ENCODE results near the gene GOLGA1. TPM values are rescaled to one million over a fixed set of nuclear protein-coding genes. Genes with fewer than 3 reads are reported as not detected.
A peak's percentile ranks its signal among the peaks of the same experiment; 100 is the strongest.

The GOLGA1 gene
- total and polyA plus RNA-seq, 9 of the 15 experiments (the other 6 are each of a cell fraction or from before 2014, with no cell fraction given): 2.9 to 15.9 (median 8.5) TPM

GRCh38 chr9:124973807-124974206 lies 32.9 kb upstream of the GOLGA1 start (continued):
- TF ChIP-seq CHAMP1 (IDR thresholded peaks at IDR 0.05): no peak
- TF ChIP-seq ZFP36 (IDR thresholded peaks at IDR 0.05; ENCODE audit: low read depth, low read length, partially characterized antibody): no peak
- TF ChIP-seq ARID1B (IDR thresholded peaks at IDR 0.05): peak; percentile 45; the same call in 1 of the 2 replicates
- TF ChIP-seq ZNF282 (CRISPR knock-in tag; IDR thresholded peaks at IDR 0.05): no peak
- no peak for TF ChIP-seq PHF21A (IDR thresholded peaks at IDR 0.05; ENCODE audit: borderline replicate concordance, low read depth)
- TF ChIP-seq MEIS2 (IDR thresholded peaks at IDR 0.05; ENCODE audit: partially characterized antibody): no peak

DNA sequence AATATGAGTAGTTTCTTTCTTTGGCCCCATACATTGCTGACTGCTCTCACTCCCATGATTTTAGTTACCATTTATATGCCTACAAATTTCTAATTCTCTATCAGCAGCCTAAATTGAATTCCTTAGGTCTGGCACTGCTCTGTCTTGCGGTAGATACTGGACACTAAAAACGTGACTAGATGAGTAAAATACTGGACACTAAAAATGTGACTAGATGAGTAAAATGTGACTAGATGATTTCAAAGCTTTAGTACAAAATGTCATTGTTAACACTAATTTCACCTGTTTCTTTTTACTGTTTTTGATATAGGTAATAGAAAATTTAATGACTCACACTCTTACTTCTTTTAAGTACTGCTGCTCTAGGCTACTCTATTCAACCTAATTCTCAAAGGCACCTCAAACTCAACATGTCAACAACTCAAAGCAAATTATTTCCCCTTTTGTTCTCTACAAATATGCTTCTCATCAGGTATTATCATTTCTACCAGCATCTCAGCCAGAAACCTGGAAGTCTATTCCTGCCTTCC lies 31.4 kb upstream of the GOLGA1 start:
- Histone ChIP-seq H3K27me3 (ENCODE audit: control insufficient read depth in 2 of 2, insufficient read depth in 2 of 2, low read length in 2 of 2) (no peaks in the 10 kb centered on the region), H3K4me2 (ENCODE audit: insufficient read depth, low read length) (no peak overlapping the region), H3K36me3 (ENCODE audit: control insufficient read depth, insufficient read depth, low read length) (peaks cover 40% of the 10 kb centered on the region), H2AFZ (ENCODE audit: low read depth, low read length) (no peak overlapping the region), H3K27ac (ENCODE audit: extremely low read depth, low read depth, low read length) (no peak overlapping the region), H4K20me1 (replicated peaks; ENCODE audit: control insufficient read depth, insufficient read depth, low read length) (no peaks in the 10 kb centered on the region), H3K79me2 (ENCODE audit: control insufficient read depth, insufficient read depth, low read length) (no peaks in the 10 kb centered on the region), H3K9me1 (ENCODE audit: control insufficient read depth, insufficient read depth, low read length) (no peaks in the 10 kb centered on the region), H3K9me3 (replicated peaks; ENCODE audit: control insufficient read depth, insufficient read depth, low read depth, low read length) (peaks cover 4% of the 10 kb centered on the region; the same call in 1 of the 2 replicates), H3K4me1 (replicated peaks in 1 of 2; ENCODE audit: control insufficient read depth in 2 of 2, insufficient read depth in 2 of 2, low read length in 2 of 2) (peaks cover 4 to 8% of the 10 kb centered on the region in 2 experiments; a peak in 3 of 5 replicates), H3K4me3 (no peak overlapping the region), H3K9ac (ENCODE audit: insufficient read depth in 1 of 2, low read depth in 2 of 2, low read length in 2 of 2) (no peak overlapping the region)
- BruUV-seq (replicated peaks): no TSS peak
- POLR2A ChIA-PET: no interaction called here
- CTCF ChIA-PET (ENCODE audit: low intra/inter-chr PET ratio): no interaction called here
- in situ Hi-C loops (cut with MboI) (no loop called here), intact Hi-C loops (cut with micrococcal nuclease) (no loop called here)
- DNase-seq (ENCODE audit: extremely low read depth in 1 of 4, low spot score in 3 of 4) (no peak), ATAC-seq (no peak), FAIRE-seq (no peak)
- WGBS (ENCODE audit: insufficient coverage, low coverage, missing lambda C conversion rate): 60% methylated on average over 2 of the region's 2 CpGs
- no peak for TF ChIP-seq ILK (tag; IDR thresholded peaks at IDR 0.05; ENCODE audit: borderline replicate concordance, low read depth)
- TF ChIP-seq CBX5 (IDR thresholded peaks at IDR 0.05; ENCODE audit: borderline replicate concordance, low read depth): no peak
- no peak for TF ChIP-seq FOXK1 (CRISPR knock-in tag; IDR thresholded peaks at IDR 0.05; ENCODE audit: borderline replicate concordance)
- no peak for TF ChIP-seq ZNF133 (CRISPR knock-in tag; IDR thresholded peaks at IDR 0.05)
- TF ChIP-seq KLF1 (tag; IDR thresholded peaks at IDR 0.05): no peak
- no peak for TF ChIP-seq MTA3 (IDR thresholded peaks at IDR 0.05; ENCODE audit: borderline replicate concordance)
- TF ChIP-seq ZNF12 (CRISPR knock-in tag; IDR thresholded peaks at IDR 0.05): no peak
- TF ChIP-seq HMG20A (CRISPR knock-in tag; conservative IDR thresholded peaks at IDR 0.05): no peak
- TF ChIP-seq ZC3H11A (IDR thresholded peaks at IDR 0.05; ENCODE audit: low read depth, low read length): no peak
- no peak for TF ChIP-seq ZNF134 (CRISPR knock-in tag; conservative IDR thresholded peaks at IDR 0.05)
- TF ChIP-seq MCM2 (IDR thresholded peaks at IDR 0.05; ENCODE audit: low read depth): no peak
- TF ChIP-seq POLR2B (IDR thresholded peaks at IDR 0.05; ENCODE audit: low read depth, partially characterized antibody): no peak
- TF ChIP-seq U2AF1 (optimal IDR thresholded peaks at IDR 0.05; ENCODE audit: low read depth, low read length): no peak
